ENCODE measurements around the gene KLRF1. TPM values are rescaled to one million over a fixed set of nuclear protein-coding genes. Genes with fewer than 3 reads are reported as not detected.
A peak's percentile ranks its signal among the peaks of the same experiment; 100 is the strongest.

Gene KLRF1
- total RNA-seq, 1 donor from 2014 or later, result not detected

DNA sequence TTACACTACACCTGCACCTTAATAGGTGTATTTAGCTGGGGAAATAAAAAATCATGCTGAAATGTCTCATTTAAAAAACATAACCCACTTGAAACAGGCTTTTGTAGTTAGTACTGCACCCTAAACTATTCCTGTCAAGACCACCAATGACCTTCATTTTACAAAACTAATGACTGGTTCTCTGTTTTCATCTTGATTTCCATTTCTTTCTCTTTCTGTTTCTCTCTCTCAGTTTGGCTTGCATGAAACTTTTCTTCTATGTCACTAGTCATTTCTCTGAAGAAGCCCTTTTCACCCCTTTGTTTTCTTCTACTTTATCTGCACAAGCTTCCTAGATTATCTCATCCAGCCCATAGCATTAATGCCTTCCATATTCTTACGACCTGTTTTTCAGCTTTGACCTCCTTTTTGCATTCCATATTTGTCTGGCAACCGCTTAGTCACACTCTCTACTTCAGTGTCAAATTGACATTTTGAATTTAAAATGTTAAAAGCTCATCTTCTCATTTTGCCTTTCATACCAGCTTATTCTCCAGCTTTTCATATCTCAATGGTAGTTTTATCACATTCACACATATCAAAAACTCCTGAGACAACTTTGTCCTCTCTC, 32.7 kb upstream of the KLRF1 start:
- no peak overlapping the region for H3K4me3 ChIP-seq (ENCODE audit: low read depth, low read length)
- FAIRE-seq, result no peak
- peak; percentile 4 for DNase-seq (ENCODE audit: low read depth)
- no peaks in the 10 kb centered on the region for H3K27me3 ChIP-seq (ENCODE audit: control insufficient read depth, insufficient read depth, low read length)
- TF ChIP-seq, protein P1, sequence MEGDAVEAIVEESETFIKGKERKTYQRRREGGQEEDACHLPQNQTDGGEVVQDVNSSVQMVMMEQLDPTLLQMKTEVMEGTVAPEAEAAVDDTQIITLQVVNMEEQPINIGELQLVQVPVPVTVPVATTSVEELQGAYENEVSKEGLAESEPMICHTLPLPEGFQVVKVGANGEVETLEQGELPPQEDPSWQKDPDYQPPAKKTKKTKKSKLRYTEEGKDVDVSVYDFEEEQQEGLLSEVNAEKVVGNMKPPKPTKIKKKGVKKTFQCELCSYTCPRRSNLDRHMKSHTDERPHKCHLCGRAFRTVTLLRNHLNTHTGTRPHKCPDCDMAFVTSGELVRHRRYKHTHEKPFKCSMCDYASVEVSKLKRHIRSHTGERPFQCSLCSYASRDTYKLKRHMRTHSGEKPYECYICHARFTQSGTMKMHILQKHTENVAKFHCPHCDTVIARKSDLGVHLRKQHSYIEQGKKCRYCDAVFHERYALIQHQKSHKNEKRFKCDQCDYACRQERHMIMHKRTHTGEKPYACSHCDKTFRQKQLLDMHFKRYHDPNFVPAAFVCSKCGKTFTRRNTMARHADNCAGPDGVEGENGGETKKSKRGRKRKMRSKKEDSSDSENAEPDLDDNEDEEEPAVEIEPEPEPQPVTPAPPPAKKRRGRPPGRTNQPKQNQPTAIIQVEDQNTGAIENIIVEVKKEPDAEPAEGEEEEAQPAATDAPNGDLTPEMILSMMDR (IDR thresholded peaks at IDR 0.05; ENCODE audit: insufficient read depth, low read length, severe bottlenecking), result no peak
- H3K36me3 ChIP-seq (ENCODE audit: control insufficient read depth, insufficient read depth, low read length), result no peaks in the 10 kb centered on the region

DNA sequence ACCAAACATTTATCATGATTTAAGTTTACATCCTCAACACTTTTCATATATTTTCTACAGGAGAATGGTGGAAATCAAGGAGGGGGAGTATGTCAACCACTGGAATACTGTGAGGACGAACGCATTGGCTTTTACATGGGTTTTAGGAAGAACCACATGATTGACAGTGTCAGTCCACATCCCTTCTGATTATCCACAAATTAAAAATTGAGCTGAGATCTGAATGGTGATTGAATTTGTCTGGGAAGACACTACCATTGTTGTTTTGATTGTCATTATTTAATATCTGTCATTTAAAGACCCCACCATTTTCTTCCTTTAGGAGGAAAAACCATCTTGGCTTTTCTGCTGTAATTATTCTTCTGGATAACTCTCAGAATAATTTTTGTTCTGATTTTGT, 31.3 kb upstream of the KLRF1 start:
- no peaks in the 10 kb centered on the region for H3K27me3 ChIP-seq (ENCODE audit: control insufficient read depth, insufficient read depth, low read length)
- TF ChIP-seq, protein P1 (IDR thresholded peaks at IDR 0.05; ENCODE audit: insufficient read depth, low read length, severe bottlenecking), result no peak
- DNase-seq (ENCODE audit: low read depth), result no peak
- no peak overlapping the region for H3K4me3 ChIP-seq (ENCODE audit: low read depth, low read length)
- no peaks in the 10 kb centered on the region for H3K36me3 ChIP-seq (ENCODE audit: control insufficient read depth, insufficient read depth, low read length)
- no peak for FAIRE-seq

DNA sequence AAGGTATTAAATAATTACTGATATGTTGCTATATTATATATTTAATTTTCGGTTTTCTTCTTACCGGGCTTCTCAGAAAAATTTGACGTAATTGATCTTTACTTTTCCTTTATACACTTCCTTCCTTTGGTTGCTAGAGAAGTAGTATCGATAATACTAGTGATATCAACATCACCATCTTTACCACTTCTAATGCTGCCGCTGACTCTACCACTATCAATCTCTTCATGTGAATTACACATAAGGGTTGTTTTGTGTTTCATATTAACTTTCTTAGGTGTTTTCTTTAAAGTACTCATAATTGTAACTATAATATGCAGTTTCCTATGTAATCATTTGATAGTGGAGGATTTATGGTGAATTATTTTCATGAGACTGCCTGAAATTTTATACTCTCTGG, 30.9 kb upstream of the KLRF1 start:
- DNase-seq (ENCODE audit: low read depth) (no peak), FAIRE-seq (no peak)
- H3K4me3 ChIP-seq (ENCODE audit: low read depth, low read length), result no peak overlapping the region

DNA sequence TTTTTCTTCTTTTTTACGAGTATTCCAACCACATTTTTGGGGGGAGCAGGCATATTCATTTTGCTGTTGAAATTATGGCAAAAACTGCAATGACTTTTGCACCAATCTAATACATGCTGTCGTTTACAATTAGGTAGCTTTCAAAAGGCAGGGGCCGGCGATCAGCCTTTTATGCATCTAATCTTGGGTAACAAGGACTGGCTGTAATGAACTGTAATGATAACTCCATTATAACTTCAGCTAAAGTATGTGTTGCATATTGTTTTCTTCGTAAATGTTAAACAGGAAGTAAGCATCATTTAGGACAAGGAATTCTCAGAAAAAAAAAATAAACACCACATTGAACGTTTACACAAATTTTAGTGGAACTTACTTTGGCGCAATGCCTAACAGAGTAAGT, 30.3 kb upstream of the KLRF1 start:
- no peak overlapping the region for H3K4me3 ChIP-seq (ENCODE audit: low read depth, low read length)
- no peaks in the 10 kb centered on the region for H3K36me3 ChIP-seq (ENCODE audit: control insufficient read depth, insufficient read depth, low read length)
- DNase-seq (ENCODE audit: low read depth) (no peak), FAIRE-seq (no peak)
- no peaks in the 10 kb centered on the region for H3K27me3 ChIP-seq (ENCODE audit: control insufficient read depth, insufficient read depth, low read length)
- TF ChIP-seq, protein P1 (IDR thresholded peaks at IDR 0.05; ENCODE audit: insufficient read depth, low read length, severe bottlenecking), result no peak

More for the DNA sequence above, 30.9 kb upstream of the KLRF1 start:
- TF ChIP-seq, protein P1 (IDR thresholded peaks at IDR 0.05; ENCODE audit: insufficient read depth, low read length, severe bottlenecking), result no peak
- Histone ChIP-seq H3K27me3 (ENCODE audit: control insufficient read depth, insufficient read depth, low read length) (no peaks in the 10 kb centered on the region), H3K36me3 (ENCODE audit: control insufficient read depth, insufficient read depth, low read length) (no peaks in the 10 kb centered on the region)

DNA sequence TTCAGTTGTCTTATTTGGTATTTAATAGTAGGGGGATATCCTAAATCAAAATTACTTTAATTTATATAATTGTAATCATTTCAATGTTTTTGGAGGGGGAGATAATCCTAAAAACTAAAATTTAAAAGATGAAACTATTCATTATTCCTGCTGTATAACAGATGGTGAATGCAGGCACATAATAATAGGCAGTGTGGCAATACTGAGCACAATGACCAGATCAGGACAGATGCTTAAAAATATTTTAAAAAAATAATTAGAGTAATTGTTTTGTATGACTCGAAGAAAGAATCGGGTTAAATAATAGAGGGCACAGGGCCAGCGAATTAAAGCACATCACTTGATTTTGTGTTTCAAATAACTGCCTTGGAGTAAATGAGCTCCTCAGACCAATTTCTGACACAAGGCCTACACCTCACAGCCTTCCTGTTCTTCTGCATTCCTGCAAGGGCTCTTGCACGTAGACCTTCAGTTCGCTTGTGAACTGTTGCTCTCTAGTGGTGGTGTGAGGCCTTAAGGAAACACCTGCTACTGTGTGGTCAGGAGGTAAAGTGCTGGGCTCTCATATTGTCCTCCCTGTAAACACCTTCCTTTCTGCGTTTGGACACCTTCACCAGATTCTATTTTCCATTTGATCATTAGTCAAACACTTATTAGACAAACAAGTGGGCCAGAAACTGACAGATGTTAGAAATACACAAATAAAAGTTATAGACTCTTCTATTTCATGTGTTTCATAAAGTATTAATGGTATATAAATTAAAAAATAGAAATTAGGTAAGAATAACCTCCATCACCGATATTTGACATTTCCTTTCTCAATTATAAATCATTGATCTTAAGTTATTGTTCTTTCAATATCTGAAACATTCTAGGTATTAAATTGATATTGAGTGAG, 29.3 kb upstream of the KLRF1 start:
- H3K4me3 ChIP-seq (ENCODE audit: low read depth, low read length), result no peak overlapping the region
- no peaks in the 10 kb centered on the region for H3K36me3 ChIP-seq (ENCODE audit: control insufficient read depth, insufficient read depth, low read length)
- H3K27me3 ChIP-seq (ENCODE audit: control insufficient read depth, insufficient read depth, low read length), result no peaks in the 10 kb centered on the region
- DNase-seq (ENCODE audit: low read depth) (peak; percentile 84), FAIRE-seq (peak; percentile 92)
- TF ChIP-seq, protein P1 (IDR thresholded peaks at IDR 0.05; ENCODE audit: insufficient read depth, low read length, severe bottlenecking), result peak; percentile 76

Measured in bronchial epithelial cell (primary cell).